NT2/D1 (cell line): ENCODE measurements around the gene TMEM92.

ENCODE experiments used
- SUZ12 ChIP-seq: IDR thresholded peaks from 2 replicates; pipeline ENCODE4 v1.6.1; 2011; ENCODE audit not compliant: insufficient read length, insufficient read depth; ENCODE audit errors: extremely low read depth
- YY1 ChIP-seq: IDR thresholded peaks from 2 replicates; pipeline ENCODE4 v1.6.1; 2011; ENCODE audit not compliant: insufficient read length, insufficient read depth
- ZNF274 ChIP-seq: IDR thresholded peaks from 2 replicates; pipeline ENCODE4 v1.6.1; 2011; ENCODE audit warnings: mild to moderate bottlenecking, low read depth, low read length

DNA sequence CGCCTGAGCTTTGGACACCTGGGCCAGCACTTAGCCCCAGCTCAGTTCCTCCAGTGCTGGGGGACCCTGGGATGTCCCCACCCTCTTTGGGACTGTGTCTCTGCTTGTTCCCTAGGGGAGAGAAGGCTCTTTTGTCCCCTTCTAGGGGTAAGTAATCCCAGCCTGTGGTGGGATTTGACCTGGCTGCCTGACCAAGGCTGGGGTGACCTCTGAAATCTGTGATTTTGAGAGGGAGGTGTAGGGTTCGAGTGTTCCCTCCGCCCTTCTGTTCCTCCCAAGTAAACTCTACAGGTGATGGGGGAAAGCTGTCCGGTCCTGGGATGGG, 593 bp downstream of the TMEM92 start:
- TF ChIP-seq YY1: no peak
- no peak for TF ChIP-seq SUZ12
- no peak for TF ChIP-seq ZNF274
